Stimulated activated naive CD4-positive, alpha-beta T cell treated with Interleukin-2 at 50 U/mL for 16 hours (primary cell): Measurements from ENCODE around the gene ARF1.

Experiments
- DNase-seq: peaks from one replicate; lab custom pipeline; 2025; lab: John Stamatoyannopoulos, UW

ARF1 gene

GRCh38 chr1:228082214-228082917 lies at the start of gene ARF1:
ARF1 (plus strand) TSS chr1:228082708; CDS start chr1:228097115, 14,407 bp downstream.
- peak; percentile 81 for DNase-seq

GRCh38 chr1:228033376-228033775 lies 49.1 kb upstream of the ARF1 start:
- no peak for DNase-seq

DNA sequence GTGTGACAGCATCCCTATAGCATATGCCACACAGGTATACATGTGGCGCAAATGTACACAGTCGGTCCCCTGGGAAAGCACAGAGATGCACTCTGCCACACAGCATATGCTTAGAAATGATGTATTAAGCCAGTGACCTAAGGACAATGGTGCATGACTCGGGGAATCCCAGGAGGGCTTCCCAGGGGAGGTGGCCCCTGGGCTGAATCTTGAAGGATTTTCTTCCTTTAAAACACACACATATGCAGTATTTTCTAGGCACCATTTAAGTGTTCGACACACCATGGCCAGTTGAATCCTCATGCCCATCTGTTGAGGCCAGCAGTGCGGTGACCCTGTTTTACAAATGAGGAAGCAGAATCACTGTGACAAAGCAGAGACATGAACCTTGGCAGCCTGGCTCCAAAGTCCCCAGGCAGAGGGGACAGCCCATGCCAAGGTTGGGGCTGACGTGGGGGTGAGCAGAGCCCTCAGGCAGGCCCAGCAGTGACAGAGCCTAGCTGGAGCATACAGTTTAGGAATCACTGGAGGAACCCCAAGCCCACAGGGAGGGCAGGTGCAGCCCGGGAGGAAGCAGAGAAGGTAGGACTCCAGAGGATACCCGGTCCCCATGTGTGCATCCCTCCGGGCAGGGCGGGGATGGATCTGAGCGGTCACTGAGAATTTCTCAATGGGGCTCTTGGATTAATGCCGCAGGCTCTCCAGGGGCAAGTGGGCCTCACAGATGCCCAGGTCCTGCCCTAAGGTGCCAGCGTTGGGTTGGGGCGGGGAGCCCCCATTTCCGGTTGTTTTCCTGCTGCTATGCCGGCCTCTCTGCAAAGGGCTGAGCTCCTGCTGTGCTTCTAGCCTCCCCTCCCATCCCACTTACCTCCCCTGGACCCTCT lies 47.3 kb upstream of the ARF1 start:
- DNase-seq, result no peak

DNA sequence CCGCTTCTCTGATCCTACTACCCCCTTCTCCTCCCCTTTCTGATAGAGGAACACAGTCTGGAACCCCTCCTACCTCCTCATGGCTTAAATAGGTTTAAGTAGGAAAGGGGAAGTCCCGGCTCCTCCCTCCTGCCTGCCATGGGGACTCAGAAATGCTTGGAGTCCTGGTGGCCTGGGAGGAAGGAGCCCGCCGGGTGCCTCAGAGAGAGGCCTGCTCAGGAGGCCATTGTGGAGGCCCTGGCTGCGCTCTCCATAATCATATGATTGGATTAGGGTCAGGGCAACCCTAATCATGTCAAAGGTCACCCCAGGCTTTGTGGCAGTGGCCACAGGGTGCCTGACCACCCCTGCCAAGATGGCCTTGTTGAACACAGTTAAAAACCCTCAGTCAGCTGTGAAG lies 46.7 kb upstream of the ARF1 start:
- DNase-seq, result no peak

DNA sequence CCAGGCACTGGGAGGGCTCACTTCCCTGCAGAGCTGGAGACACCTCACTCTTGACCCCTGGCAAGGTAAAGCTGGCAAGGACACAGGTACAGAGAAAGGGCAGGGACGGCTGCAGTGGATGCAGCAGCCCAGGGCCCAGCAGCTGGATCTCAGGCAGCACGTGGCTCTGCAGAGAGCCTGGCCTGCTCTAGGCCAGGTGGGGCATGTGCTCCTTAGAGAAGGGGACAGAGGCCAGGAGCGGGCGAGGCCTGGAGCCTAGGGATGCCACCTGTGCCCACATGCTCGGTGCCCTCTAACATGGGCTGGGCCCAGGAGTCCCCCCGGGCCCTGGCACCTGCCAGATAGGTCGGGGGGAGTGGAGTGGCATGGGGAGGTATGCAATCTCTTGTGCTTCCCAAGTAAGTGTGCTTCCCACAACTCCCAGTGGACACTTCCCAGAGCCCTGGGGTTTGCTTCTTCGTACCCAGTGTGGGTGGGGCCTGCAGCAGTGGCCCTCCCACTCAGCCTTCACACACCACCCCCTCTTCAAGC lies 45.7 kb upstream of the ARF1 start:
- DNase-seq, result no peak

DNA sequence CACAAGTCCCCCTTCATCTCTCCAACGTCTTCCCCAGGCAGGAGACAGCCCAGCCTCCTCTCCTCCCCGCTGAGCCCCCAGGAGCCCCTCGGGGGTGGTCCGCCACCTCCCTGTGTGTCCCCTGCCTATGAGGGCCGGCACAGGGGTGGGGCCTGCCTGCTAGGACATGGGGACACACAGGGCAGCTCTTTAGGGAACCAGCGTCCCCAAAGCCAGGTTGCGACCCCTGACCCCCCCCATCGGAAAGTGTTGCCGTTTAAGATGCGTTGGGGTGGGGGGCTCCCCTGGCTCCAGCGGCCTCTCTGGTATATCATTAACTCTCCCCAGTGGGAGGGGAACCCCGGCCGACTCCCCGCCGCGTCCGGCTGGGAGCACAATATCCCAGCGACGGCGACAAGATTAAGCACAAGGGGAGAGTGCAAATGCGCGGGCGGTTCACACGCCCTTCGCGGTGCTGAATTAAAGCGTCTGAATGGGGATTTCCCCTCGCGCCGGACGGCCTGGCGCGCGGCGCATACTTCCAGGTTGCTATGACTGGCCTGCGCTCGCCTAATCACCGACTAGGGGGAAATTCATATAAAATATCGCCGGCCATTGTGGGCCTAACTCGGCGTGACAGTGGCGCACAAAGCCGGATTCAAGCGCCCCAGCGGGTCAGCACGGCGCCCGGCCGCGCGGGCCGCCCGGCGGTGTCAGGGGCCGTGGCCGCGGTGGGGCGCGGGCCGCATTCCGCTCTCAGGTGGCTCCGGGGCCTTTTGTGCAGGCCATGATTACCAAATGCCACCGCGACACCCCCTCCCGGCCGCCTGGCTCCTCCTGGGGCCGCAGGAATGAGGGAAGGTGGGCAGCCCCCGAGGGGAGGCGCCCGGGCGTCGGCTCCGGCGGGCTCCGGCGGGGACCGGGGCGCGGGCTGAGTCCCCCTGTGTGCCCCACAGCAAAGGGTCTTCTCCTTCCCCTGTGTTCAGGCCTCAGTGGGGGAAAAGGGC lies 44.8 kb upstream of the ARF1 start:
- peak; percentile 21 for DNase-seq

- no peak for DNase-seq
Observed at GRCh38 chr1:228038387-228039005, 44.0 kb upstream of the ARF1 start.

- DNase-seq, result no peak
Observed at GRCh38 chr1:228039006-228039903, 43.3 kb upstream of the ARF1 start.

DNA sequence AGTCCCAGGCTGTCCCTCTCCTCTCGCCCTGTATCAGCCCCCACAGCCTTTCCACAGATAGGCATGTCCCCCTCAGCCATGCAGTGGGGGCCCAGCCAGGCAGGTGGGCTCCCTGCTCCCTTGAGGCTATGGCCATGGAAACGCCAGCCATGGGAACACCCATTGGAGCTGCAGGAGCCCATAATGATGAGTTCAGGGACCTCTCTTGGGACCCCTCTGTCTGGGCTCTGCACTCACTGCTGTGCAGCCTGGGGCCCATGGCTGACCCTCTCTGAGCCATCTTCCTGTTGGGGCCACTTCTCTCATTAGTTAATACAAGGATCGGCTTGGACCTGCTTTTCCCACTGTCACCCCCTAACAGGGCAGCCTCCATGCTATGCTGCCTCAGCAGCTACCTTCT lies 42.5 kb upstream of the ARF1 start:
- DNase-seq, result no peak

- DNase-seq, result no peak
Observed at GRCh38 chr1:228041316-228041715, 41.2 kb upstream of the ARF1 start.

DNA sequence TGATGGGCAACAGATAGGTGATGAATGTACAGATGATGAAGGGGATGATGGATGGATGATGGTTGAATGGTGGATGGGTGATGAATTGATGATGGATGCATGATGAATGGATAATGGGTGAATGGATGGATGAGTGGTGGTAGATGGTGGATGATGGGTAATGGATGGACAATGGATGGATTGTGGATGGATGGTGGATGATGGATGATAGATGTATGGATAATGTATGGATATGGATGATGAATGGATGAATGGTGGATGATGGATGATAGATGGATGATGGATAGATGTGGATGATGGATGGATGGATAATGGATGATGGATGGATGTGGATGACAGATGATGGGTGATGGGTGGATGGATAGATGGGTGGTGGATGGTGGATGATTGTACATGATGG lies 40.0 kb upstream of the ARF1 start:
- DNase-seq, result no peak

DNA sequence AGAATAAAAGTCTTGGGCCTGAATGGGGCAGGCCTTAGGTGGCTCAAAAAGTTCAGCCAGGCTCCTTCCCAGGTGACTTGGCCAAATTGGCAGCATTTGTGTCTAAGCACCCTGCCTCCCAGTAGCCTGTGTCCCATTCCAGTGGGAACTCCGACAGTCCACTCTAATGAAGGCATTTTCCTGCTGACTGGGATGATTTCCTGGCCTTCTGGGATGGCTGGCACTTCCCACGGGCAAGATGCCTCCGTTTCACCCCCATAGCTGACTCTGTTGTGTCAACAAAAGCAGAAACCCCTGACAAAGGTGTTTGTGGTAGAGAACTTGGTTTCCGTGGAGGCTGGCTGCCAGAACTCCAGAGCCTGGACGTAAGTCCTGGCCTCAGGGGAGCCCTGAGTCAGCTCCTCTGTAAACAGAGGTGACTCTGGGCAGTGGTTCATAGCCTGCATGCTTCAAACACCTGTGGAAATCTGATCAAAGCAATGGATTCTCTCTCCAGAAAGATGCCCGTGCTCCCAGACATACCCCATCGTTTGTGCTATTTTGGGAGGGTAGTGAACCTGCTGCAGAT lies 39.1 kb upstream of the ARF1 start:
- no peak for DNase-seq

- no peak for DNase-seq
Observed at GRCh38 chr1:228044961-228045360, 37.5 kb upstream of the ARF1 start.

- DNase-seq, result no peak
Observed at GRCh38 chr1:228045405-228045804, 37.1 kb upstream of the ARF1 start.

DNA sequence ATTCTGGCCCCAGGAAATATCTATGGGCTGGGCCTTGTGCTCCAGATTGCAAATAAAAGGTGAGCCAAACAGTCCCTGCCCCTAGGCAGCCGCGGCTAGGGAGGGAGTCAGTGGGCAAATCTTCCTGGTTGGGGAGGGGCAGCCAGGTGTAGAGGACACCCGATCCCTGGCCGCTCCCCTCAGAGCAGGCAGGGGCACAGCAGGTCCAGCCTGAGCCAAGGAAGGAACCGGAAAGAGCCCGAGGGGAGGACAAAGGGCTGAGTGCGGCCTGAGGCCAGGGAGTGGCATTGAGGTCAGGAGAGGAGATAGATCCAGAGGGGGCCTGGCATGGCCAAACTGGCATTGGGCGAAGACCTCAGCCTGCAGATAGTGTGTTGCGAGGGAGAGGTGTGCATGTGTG lies 36.6 kb upstream of the ARF1 start:
- no peak for DNase-seq

- DNase-seq, result no peak
Observed at GRCh38 chr1:228046421-228047182, 35.9 kb upstream of the ARF1 start.

- no peak for DNase-seq
Observed at GRCh38 chr1:228047183-228047466, 35.4 kb upstream of the ARF1 start.

DNA sequence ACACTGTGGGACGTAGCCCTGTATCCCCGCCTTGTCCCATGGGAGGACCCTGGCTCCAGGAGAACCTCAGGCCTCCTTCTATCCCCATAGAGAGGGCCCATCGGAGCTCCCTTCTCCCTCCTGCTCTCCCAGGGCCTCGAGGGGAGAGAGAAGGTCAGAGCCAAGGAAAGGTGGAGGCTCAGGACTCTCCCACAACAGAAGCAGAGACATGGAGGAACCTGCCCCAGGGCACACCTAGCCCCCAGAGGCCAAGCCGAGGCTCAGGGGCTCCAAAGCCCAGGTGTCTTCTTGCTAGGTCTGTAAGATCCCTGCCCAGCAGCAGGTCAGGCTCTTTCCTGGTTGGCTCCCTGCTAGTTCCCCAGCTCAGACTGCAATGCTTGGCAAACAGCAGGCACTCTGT lies 34.4 kb upstream of the ARF1 start:
- no peak for DNase-seq

GRCh38 chr1:228048659-228049298 lies 33.7 kb upstream of the ARF1 start:
- DNase-seq, result no peak
